Keratinocyte (primary cell): ENCODE results near the gene XRCC3.

ENCODE experiments used
- EZH2 ChIP-seq: IDR thresholded peaks from one replicate; pipeline ENCODE4 v1.6.1; 2012; ENCODE audit warnings: inconsistent platforms, mild to moderate bottlenecking, low read length, moderate library complexity
- TF ChIP-seq, protein P1 (sequence below), 3 experiments: IDR thresholded peaks in 1 of 3; conservative IDR thresholded peaks in 1 of 3; optimal IDR thresholded peaks in 1 of 3; 2 replicates in 2 of 3; 3 replicates in 1 of 3; pipeline versions ENCODE3 to v1.5.1; 2011; ENCODE audit warnings: low read length in 3 of 3, mild to moderate bottlenecking in 3 of 3, moderate library complexity in 2 of 3, control low read depth in 1 of 3, inconsistent platforms in 1 of 3; ENCODE audit not compliant: insufficient read depth in 2 of 3; ENCODE audit errors: extremely low read depth in 1 of 3

DNA sequence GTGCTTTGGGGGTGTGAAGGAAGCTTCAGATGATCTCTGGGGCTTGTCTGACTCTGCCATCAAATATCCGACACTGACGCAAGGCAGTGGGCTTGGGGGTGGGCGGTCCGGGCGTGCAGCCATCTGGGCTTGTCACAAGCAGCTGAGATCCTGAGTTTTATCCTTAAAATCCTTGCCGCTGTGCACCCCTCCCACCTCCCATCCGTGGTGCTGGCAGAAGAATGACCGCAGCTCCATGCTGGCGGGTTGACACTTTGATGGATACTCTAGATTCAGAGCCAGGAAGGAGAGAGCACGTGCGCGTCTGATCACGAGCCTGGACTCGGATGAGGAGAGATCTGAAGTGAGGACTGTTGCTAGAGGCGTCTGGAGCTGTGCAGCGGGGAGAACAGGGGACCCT lies 3.3 kb upstream of the XRCC3 start:
- TF ChIP-seq, protein P1, sequence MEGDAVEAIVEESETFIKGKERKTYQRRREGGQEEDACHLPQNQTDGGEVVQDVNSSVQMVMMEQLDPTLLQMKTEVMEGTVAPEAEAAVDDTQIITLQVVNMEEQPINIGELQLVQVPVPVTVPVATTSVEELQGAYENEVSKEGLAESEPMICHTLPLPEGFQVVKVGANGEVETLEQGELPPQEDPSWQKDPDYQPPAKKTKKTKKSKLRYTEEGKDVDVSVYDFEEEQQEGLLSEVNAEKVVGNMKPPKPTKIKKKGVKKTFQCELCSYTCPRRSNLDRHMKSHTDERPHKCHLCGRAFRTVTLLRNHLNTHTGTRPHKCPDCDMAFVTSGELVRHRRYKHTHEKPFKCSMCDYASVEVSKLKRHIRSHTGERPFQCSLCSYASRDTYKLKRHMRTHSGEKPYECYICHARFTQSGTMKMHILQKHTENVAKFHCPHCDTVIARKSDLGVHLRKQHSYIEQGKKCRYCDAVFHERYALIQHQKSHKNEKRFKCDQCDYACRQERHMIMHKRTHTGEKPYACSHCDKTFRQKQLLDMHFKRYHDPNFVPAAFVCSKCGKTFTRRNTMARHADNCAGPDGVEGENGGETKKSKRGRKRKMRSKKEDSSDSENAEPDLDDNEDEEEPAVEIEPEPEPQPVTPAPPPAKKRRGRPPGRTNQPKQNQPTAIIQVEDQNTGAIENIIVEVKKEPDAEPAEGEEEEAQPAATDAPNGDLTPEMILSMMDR (optimal IDR thresholded peaks at IDR 0.05 in 1 of 3, IDR thresholded peaks at IDR 0.05 in 1 of 3, conservative IDR thresholded peaks at IDR 0.05 in 1 of 3; ENCODE audit: extremely low read depth in 1 of 3, insufficient read depth in 2 of 3, low read length in 3 of 3) = no peak
- TF ChIP-seq EZH2 = no peak
